Measurements from ENCODE around the gene ALDH4A1.
"Not testable (repeated sequence)": the region's sequence is repeated elsewhere in the genome, so short reads cannot be mapped to it uniquely, and the experiment has no call there.

- not testable (repeated sequence) for TF ChIP-seq CTCF, POLR2A, EP300 (IDR thresholded peaks at IDR 0.05)
These were observed 31.8 kb downstream of the ALDH4A1 start for GRCh38 chr1:18870595-18870865.

Data from stomach (tissue), 4 donors.